ENCODE results near the gene PDE4D.
"Not testable (repeated sequence)": the region's sequence is repeated elsewhere in the genome, so short reads cannot be mapped to it uniquely, and the experiment has no call there.

Gene PDE4D

DNA sequence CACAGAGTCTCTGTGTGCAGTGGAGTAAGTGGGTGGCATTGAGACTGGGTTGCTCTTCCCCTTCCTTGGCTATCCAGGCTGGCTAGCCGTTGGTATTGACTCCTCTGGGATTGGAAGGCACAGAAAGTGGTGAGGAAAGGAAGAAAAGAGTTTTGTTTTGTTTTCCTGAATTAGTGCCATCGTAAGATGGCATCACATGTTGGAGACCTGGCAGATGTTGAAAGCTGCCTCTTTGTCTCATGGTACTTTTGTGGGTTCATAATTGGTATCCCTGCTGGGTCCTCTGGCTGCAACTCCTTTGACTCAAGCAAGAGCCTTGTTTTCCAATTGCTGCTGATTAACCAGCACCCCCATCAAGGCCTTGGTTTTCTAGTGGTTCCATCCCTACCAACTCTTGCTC lies 293.8 kb downstream of the PDE4D start (continued):
- TF ChIP-seq CSRNP3 (CRISPR knock-in tag; IDR thresholded peaks at IDR 0.05) (no peak), ZNF8 (CRISPR knock-in tag; IDR thresholded peaks at IDR 0.05) (no peak), BACH2 (CRISPR knock-in tag; IDR thresholded peaks at IDR 0.05; ENCODE audit: borderline replicate concordance) (no peak), OSR1 (CRISPR knock-in tag; IDR thresholded peaks at IDR 0.05) (no peak)

GRCh38 chr5:59598547-59598874 lies 295.0 kb downstream of the PDE4D start:
- TF ChIP-seq BACH2 (CRISPR knock-in tag; IDR thresholded peaks at IDR 0.05; ENCODE audit: borderline replicate concordance) = no peak
- no peak for TF ChIP-seq PPARA (CRISPR knock-in tag; IDR thresholded peaks at IDR 0.05; ENCODE audit: borderline replicate concordance)
- no peak for TF ChIP-seq SNAI2 (CRISPR knock-in tag; IDR thresholded peaks at IDR 0.05)
- no peak for TF ChIP-seq TCF4 (CRISPR knock-in tag; IDR thresholded peaks at IDR 0.05; ENCODE audit: borderline replicate concordance)
- no peak for TF ChIP-seq ZNF8 (CRISPR knock-in tag; IDR thresholded peaks at IDR 0.05)
- no peak for TF ChIP-seq OSR1 (CRISPR knock-in tag; IDR thresholded peaks at IDR 0.05)
- peak; percentile 80 for ATAC-seq

- TF ChIP-seq ZNF565 (CRISPR knock-in tag; conservative IDR thresholded peaks at IDR 0.05; ENCODE audit: low read depth) (no peak), ISL1 (CRISPR knock-in tag; IDR thresholded peaks at IDR 0.05) (no peak), ZFP3 (CRISPR knock-in tag; IDR thresholded peaks at IDR 0.05) (no peak)
- peak; percentile 55 for ATAC-seq
Observed at GRCh38 chr5:59597690-59598546, 295.6 kb downstream of the PDE4D start.

DNA sequence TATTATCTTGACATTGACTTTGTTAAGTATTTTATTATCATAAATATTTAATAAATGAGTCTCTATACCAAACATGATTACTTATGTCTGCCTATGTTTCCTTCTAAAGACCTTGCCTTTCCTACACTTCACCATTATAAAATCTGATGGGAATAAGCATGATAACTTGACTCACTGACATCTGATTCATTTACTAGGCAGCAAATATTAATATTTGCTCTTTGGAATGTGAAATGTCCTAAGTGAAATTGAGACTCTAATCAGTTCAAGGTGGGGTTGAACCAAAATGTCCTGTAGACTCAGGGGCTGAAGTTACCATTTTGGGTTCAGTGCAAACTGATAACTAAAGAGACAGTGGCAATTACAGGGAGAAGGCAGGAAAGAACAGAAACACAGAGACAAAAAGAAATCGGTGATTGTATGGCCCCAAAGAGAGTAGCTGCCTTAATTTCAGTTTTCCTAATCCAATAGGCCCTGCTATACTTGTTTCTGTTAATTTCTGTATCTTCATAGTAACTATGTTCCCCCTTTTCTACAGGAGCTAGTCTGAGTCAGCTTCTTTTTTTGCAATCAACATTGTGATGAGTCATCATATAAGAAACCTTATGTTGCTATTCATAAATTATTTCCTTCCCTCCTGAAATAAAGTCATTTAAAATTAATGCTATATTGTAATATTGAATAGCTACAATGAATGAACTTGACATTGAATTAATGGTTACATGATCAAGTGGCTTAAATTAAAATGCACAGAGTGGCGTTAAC lies 296.8 kb downstream of the PDE4D start:
- ATAC-seq = peak; percentile 71
- TF ChIP-seq TCF4 (CRISPR knock-in tag; IDR thresholded peaks at IDR 0.05; ENCODE audit: borderline replicate concordance) = no peak
- no peak for TF ChIP-seq GLIS3 (CRISPR knock-in tag; IDR thresholded peaks at IDR 0.05)
- no peak for TF ChIP-seq ZC3H10 (CRISPR knock-in tag; IDR thresholded peaks at IDR 0.05)
- TF ChIP-seq, protein P1, sequence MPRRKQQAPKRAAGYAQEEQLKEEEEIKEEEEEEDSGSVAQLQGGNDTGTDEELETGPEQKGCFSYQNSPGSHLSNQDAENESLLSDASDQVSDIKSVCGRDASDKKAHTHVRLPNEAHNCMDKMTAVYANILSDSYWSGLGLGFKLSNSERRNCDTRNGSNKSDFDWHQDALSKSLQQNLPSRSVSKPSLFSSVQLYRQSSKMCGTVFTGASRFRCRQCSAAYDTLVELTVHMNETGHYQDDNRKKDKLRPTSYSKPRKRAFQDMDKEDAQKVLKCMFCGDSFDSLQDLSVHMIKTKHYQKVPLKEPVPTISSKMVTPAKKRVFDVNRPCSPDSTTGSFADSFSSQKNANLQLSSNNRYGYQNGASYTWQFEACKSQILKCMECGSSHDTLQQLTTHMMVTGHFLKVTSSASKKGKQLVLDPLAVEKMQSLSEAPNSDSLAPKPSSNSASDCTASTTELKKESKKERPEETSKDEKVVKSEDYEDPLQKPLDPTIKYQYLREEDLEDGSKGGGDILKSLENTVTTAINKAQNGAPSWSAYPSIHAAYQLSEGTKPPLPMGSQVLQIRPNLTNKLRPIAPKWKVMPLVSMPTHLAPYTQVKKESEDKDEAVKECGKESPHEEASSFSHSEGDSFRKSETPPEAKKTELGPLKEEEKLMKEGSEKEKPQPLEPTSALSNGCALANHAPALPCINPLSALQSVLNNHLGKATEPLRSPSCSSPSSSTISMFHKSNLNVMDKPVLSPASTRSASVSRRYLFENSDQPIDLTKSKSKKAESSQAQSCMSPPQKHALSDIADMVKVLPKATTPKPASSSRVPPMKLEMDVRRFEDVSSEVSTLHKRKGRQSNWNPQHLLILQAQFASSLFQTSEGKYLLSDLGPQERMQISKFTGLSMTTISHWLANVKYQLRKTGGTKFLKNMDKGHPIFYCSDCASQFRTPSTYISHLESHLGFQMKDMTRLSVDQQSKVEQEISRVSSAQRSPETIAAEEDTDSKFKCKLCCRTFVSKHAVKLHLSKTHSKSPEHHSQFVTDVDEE (CRISPR knock-in tag; IDR thresholded peaks at IDR 0.05) = no peak
- no peak for TF ChIP-seq ZNF8 (CRISPR knock-in tag; IDR thresholded peaks at IDR 0.05)
- no peak for TF ChIP-seq CSDC2 (CRISPR knock-in tag; IDR thresholded peaks at IDR 0.05)
- no peak for TF ChIP-seq ZFP30 (CRISPR knock-in tag; IDR thresholded peaks at IDR 0.05)
- no peak for TF ChIP-seq ZFP3 (CRISPR knock-in tag; IDR thresholded peaks at IDR 0.05)
- TF ChIP-seq BACH2 (CRISPR knock-in tag; IDR thresholded peaks at IDR 0.05; ENCODE audit: borderline replicate concordance) = no peak

DNA sequence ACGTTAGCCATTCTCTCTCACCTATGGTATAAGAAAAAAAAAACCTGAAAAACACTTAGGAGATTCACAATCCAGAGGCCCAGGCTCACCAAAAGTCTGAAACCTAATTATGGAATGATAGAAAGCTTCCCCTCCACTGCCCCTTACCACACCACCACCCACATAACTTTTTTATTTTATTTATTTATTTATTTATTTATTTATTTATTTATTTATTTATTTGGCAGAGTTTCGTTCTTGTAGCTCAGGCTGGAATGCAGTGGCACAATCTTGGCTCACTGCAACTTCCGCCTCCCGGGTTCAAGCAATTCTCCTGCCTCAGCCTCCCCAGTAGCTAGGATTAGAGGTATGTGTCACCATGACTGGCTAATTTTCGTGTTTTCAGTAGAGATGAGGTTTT lies 299.4 kb downstream of the PDE4D start:
- ATAC-seq = not testable (repeated sequence)

GRCh38 chr5:59593439-59594007 lies 300.0 kb downstream of the PDE4D start:
- ATAC-seq = no peak
- no peak for TF ChIP-seq CSDC2 (CRISPR knock-in tag; IDR thresholded peaks at IDR 0.05)
- TF ChIP-seq RARB (CRISPR knock-in tag; IDR thresholded peaks at IDR 0.05) = no peak
- no peak for TF ChIP-seq BACH2 (CRISPR knock-in tag; IDR thresholded peaks at IDR 0.05; ENCODE audit: borderline replicate concordance)

- peak; percentile 25 for ATAC-seq
- TF ChIP-seq ZNF70 (CRISPR knock-in tag; IDR thresholded peaks at IDR 0.05) (no peak), ARNTL (CRISPR knock-in tag; IDR thresholded peaks at IDR 0.05; ENCODE audit: borderline replicate concordance, low read depth) (no peak), PATZ1 (CRISPR knock-in tag; IDR thresholded peaks at IDR 0.05; ENCODE audit: borderline replicate concordance) (no peak), ESRRG (CRISPR knock-in tag; IDR thresholded peaks at IDR 0.05) (no peak), ZFP30 (CRISPR knock-in tag; IDR thresholded peaks at IDR 0.05) (no peak), ISL1 (CRISPR knock-in tag; IDR thresholded peaks at IDR 0.05) (no peak), ZC3H10 (CRISPR knock-in tag; IDR thresholded peaks at IDR 0.05) (no peak), RARB (CRISPR knock-in tag; IDR thresholded peaks at IDR 0.05) (no peak)
- TF ChIP-seq, protein P1 (CRISPR knock-in tag; IDR thresholded peaks at IDR 0.05) = no peak
Observed at GRCh38 chr5:59592101-59592500, 301.4 kb downstream of the PDE4D start.

All from SK-N-SH treated with all-trans-retinoic acid at 6 μM for 48 hours (cell line).